IMR-90 (cell line): Measurements from ENCODE around the gene PGBD5. TPM values are rescaled to one million over a fixed set of nuclear protein-coding genes. Genes with fewer than 3 reads are reported as not detected.

Source experiments
- ATAC-seq: fragments of 200-7000 bp; cut with Tn5 transposase; 2 replicates; pipeline ENCODE4 v1.9.1; 2020; ENCODE audit warnings: low read depth, mild to moderate bottlenecking, moderate library complexity
- BruUV-seq: library from RNA; stranded (reverse); fragments of 400-500 nt; replicated peaks from 2 replicates; lab custom pipeline; 2021; lab: Mats Ljungman, UMichigan
- CTCF ChIA-PET: fragments of 300-600 bp; formaldehyde crosslinking; extraction: SDS; loops from one replicate; lab custom pipeline; 2021; ENCODE audit warnings: antibody characterized with exemption; lab: Yijun Ruan, JAX
- POLR2A ChIA-PET: fragments of 300-600 bp; sonication (Branson Sonifier 250); formaldehyde crosslinking; loops from one replicate; lab custom pipeline; 2022; ENCODE audit warnings: antibody characterized with exemption; ENCODE audit not compliant: unreplicated experiment; lab: Charles Lee
- DNase-seq: peaks from one replicate; pipeline ENCODE4 v3.0.0; 2013
- H2AFZ ChIP-seq: replicated peaks from 2 replicates; pipeline ENCODE3; 2013; ENCODE audit warnings: low read length, mild to moderate bottlenecking; ENCODE audit not compliant: poor library complexity
- H2AK5ac ChIP-seq: 2 replicates; pipeline ENCODE4 v1.6.1; 2013; ENCODE audit warnings: low read depth, low read length, inconsistent platforms
- H2AK9ac ChIP-seq: replicated peaks from 2 replicates; pipeline ENCODE3; 2013; ENCODE audit warnings: mild to moderate bottlenecking, low read depth, low read length, moderate library complexity; ENCODE audit not compliant: poor library complexity
- H2BK120ac ChIP-seq: 2 replicates; pipeline ENCODE4 v1.6.1; 2013; ENCODE audit warnings: low read depth, low read length, inconsistent platforms
- H2BK15ac ChIP-seq: 3 replicates; pipeline ENCODE4 v1.6.1; 2013; ENCODE audit warnings: low read depth, low read length, inconsistent platforms
- H2BK20ac ChIP-seq: 2 replicates; pipeline ENCODE4 v1.6.1; 2013; ENCODE audit warnings: low read depth, mild to moderate bottlenecking, inconsistent platforms, low read length, moderate library complexity
- H2BK5ac ChIP-seq: 2 replicates; pipeline ENCODE4 v1.6.1; 2013; ENCODE audit warnings: mild to moderate bottlenecking, low read depth, low read length, inconsistent platforms; ENCODE audit not compliant: poor library complexity, severe bottlenecking
- H3K14ac ChIP-seq: replicated peaks from 2 replicates; pipeline ENCODE4 v1.6.1; 2013; ENCODE audit warnings: low read depth, low read length, inconsistent platforms
- H3K18ac ChIP-seq: 2 replicates; pipeline ENCODE4 v1.6.1; 2013; ENCODE audit warnings: low read depth, low read length, control low read depth
- H3K23ac ChIP-seq: 2 replicates; pipeline ENCODE4 v1.6.1; 2013; ENCODE audit warnings: low read depth, low read length, inconsistent platforms
- H3K27ac ChIP-seq: 2 replicates; pipeline ENCODE4 v1.5.1; 2013; ENCODE audit warnings: mild to moderate bottlenecking, control low read depth, low read length; ENCODE audit not compliant: insufficient read depth
- H3K27me3 ChIP-seq: 2 replicates; pipeline ENCODE4 v1.6.1; 2013; ENCODE audit warnings: low read length; ENCODE audit not compliant: control insufficient read depth, insufficient read depth
- H3K36me3 ChIP-seq: 2 replicates; pipeline ENCODE4 v1.6.1; 2013; ENCODE audit warnings: low read length, mixed read lengths; ENCODE audit not compliant: control insufficient read depth, insufficient read depth
- H3K4ac ChIP-seq: 2 replicates; pipeline ENCODE4 v1.6.1; 2013; ENCODE audit warnings: low read depth, low read length, inconsistent platforms
- H3K4me1 ChIP-seq: 2 replicates; pipeline ENCODE4 v1.6.1; 2013; ENCODE audit warnings: low read length, mixed read lengths; ENCODE audit not compliant: control insufficient read depth, insufficient read depth
- H3K4me2 ChIP-seq: 2 replicates; pipeline ENCODE4 v1.6.1; 2013; ENCODE audit warnings: low read depth, mild to moderate bottlenecking, control low read depth, low read length, moderate library complexity
- H3K4me3 ChIP-seq: 2 replicates; pipeline ENCODE4 v1.5.1; 2013; ENCODE audit warnings: low read depth, mild to moderate bottlenecking, control low read depth, low read length, moderate library complexity; ENCODE audit not compliant: insufficient read depth
- H3K56ac ChIP-seq: 2 replicates; pipeline ENCODE4 v1.6.1; 2013; ENCODE audit warnings: low read length, inconsistent platforms; ENCODE audit not compliant: insufficient read depth; ENCODE audit errors: extremely low read depth
- H3K79me1 ChIP-seq, 2 experiments: 2 replicates each; pipeline ENCODE4 v1.6.1; 2013; ENCODE audit warnings: low read length in 2 of 2, inconsistent platforms in 1 of 2, low read depth in 1 of 2
- H3K9ac ChIP-seq: 2 replicates; pipeline ENCODE4 v1.6.1; 2013; ENCODE audit warnings: low read depth, low read length, control low read depth
- H3K9me1 ChIP-seq: 2 replicates; pipeline ENCODE4 v1.6.1; 2013; ENCODE audit warnings: low read length, inconsistent platforms; ENCODE audit not compliant: insufficient read depth
- H3K9me3 ChIP-seq: 2 replicates; pipeline ENCODE4 v1.6.1; 2013; ENCODE audit warnings: low read length; ENCODE audit not compliant: control insufficient read depth, insufficient read depth
- H4K20me1 ChIP-seq: 2 replicates; pipeline ENCODE4 v1.6.1; 2013; ENCODE audit warnings: low read length, inconsistent platforms; ENCODE audit not compliant: insufficient read depth
- H4K5ac ChIP-seq: 2 replicates; pipeline ENCODE4 v1.6.1; 2013; ENCODE audit warnings: mild to moderate bottlenecking, low read depth, low read length, control low read depth
- H4K8ac ChIP-seq, 2 experiments: 2 replicates each; pipeline ENCODE4 v1.6.1; 2013; ENCODE audit warnings: low read depth in 2 of 2, low read length in 2 of 2, control low read depth in 1 of 2, inconsistent platforms in 1 of 2
- H4K91ac ChIP-seq: 2 replicates; pipeline ENCODE4 v1.6.1; 2013; ENCODE audit warnings: low read depth, low read length, inconsistent platforms; ENCODE audit not compliant: insufficient read depth
- BHLHE40 ChIP-seq: fragments of 150-350 bp; IDR thresholded peaks from 2 replicates; pipeline ENCODE4 v1.6.1; 2016; ENCODE audit warnings: mild to moderate bottlenecking, low read depth, low read length
- CEBPB ChIP-seq: IDR thresholded peaks from 2 replicates; pipeline ENCODE4 v1.6.1; 2012; ENCODE audit warnings: low read depth, low read length, improper control_type of control experiment
- CHD1 ChIP-seq: IDR thresholded peaks from 2 replicates; pipeline ENCODE4 v1.6.1; 2012; ENCODE audit warnings: low read depth, low read length, improper control_type of control experiment
- CTCF ChIP-seq: conservative IDR thresholded peaks from 2 replicates; pipeline ENCODE4 v1.5.1; 2012; ENCODE audit warnings: mild to moderate bottlenecking, low read depth, low read length, improper control_type of control experiment
- ELK1 ChIP-seq: fragments of 150-350 bp; IDR thresholded peaks from 2 replicates; pipeline ENCODE4 v1.6.1; 2016; ENCODE audit warnings: low read depth, mild to moderate bottlenecking, low read length, moderate library complexity, borderline replicate concordance
- FOS ChIP-seq: fragments of 150-350 bp; IDR thresholded peaks from 2 replicates; pipeline ENCODE4 v1.6.1; 2016; ENCODE audit warnings: low read depth, low read length
- MAFK ChIP-seq: IDR thresholded peaks from 2 replicates; pipeline ENCODE4 v1.6.1; 2012; ENCODE audit warnings: low read depth, low read length, improper control_type of control experiment
- MAZ ChIP-seq: IDR thresholded peaks from 2 replicates; pipeline ENCODE4 v1.6.1; 2012; ENCODE audit warnings: low read depth, mild to moderate bottlenecking, low read length, improper control_type of control experiment, moderate library complexity, borderline replicate concordance
- MXI1 ChIP-seq: IDR thresholded peaks from 2 replicates; pipeline ENCODE4 v1.6.1; 2012; ENCODE audit warnings: low read depth, mild to moderate bottlenecking, low read length, moderate library complexity, borderline replicate concordance
- NFE2L2 ChIP-seq: fragments of 150-350 bp; IDR thresholded peaks from 2 replicates; pipeline ENCODE4 v1.6.1; 2016; ENCODE audit warnings: low read depth, mild to moderate bottlenecking, low read length
- POLR2A ChIP-seq: IDR thresholded peaks from 2 replicates; pipeline ENCODE4 v1.6.1; 2012; ENCODE audit warnings: mild to moderate bottlenecking, low read depth, low read length
- RAD21 ChIP-seq: IDR thresholded peaks from 2 replicates; pipeline ENCODE4 v1.6.1; 2012; ENCODE audit warnings: low read length, improper control_type of control experiment
- RCOR1 ChIP-seq: IDR thresholded peaks from 2 replicates; pipeline ENCODE4 v1.6.1; 2012; ENCODE audit warnings: mild to moderate bottlenecking, low read length, improper control_type of control experiment; ENCODE audit not compliant: insufficient replicate concordance
- RFX5 ChIP-seq: IDR thresholded peaks from 2 replicates; pipeline ENCODE4 v1.8.0; 2012; ENCODE audit warnings: low read depth, mild to moderate bottlenecking, low read length, moderate library complexity
- SMC3 ChIP-seq: fragments of 150-350 bp; IDR thresholded peaks from 2 replicates; pipeline ENCODE4 v1.6.1; 2016; ENCODE audit warnings: low read depth, mild to moderate bottlenecking, antibody characterized with exemption, low read length, moderate library complexity
- USF2 ChIP-seq: fragments of 150-350 bp; IDR thresholded peaks from 2 replicates; pipeline ENCODE4 v1.6.1; 2017; ENCODE audit warnings: mild to moderate bottlenecking, antibody characterized with exemption, low read length, low read depth
- WGBS, 2 experiments: methylation state at CpG; one replicate each; pipeline versions ENCODE4 v1.1.5 to v1.1.7; 2013; ENCODE audit warnings: missing lambda C conversion rate in 2 of 2; ENCODE audit not compliant: insufficient read length in 1 of 2; ENCODE audit errors: extremely low coverage in 2 of 2; 5-methylcytosine and 5-hydroxymethylcytosine counted together
- dilution Hi-C: fragments of 300-500 bp; cut with HindIII; formaldehyde crosslinking; loops from one replicate; pipeline ENCODE4 v1.14.3; 2018; ENCODE audit warnings: low sequenced_read_pairs; ENCODE audit not compliant: unreplicated experiment
- in situ Hi-C: fragments of 300-500 bp; cut with MboI; formaldehyde crosslinking; loops from 3 replicates; pipeline ENCODE4 v1.14.3; 2019; ENCODE audit warnings: low sequenced_read_pairs, inconsistent platforms, mixed read lengths
- intact Hi-C: fragments of 100-400 bp; cut with micrococcal nuclease; formaldehyde crosslinking; loops from 2 replicates; pipeline ENCODE4 v1.10.0; 2022
- polyA plus RNA-seq, 3 experiments: library from polyadenylated mRNA; depleted of rRNA; stranded (reverse); fragments of >200 nt; gene quantifications; 2 replicates each; pipeline ENCODE4 v1.2.3, GENCODE V29; 2012; ENCODE audit warnings: low replicate concordance in 1 of 3
- total RNA-seq: library from RNA; depleted of rRNA; stranded (reverse); fragments of >200 nt; gene quantifications from 2 replicates; pipeline ENCODE4 v1.2.3, GENCODE V29; 2012

The PGBD5 gene
- total and polyA plus RNA-seq, 2 of the 4 experiments (the other 2 are of a cell fraction) = 0.18 to 0.36 TPM

- Histone ChIP-seq H3K27ac (no peak overlapping the region), H3K56ac (no peak overlapping the region), H3K9me1 (no peaks in the 10 kb centered on the region), H4K5ac (no peak overlapping the region), H3K18ac (no peak overlapping the region), H2AK5ac (no peak overlapping the region), H3K9ac (no peak overlapping the region), H3K4me1 (0 out of 2 replicates have a peak, but pooled peaks cover 1% of the 10 kb centered on the region), H3K4me2 (no peak overlapping the region), H3K79me1 (no peaks in the 10 kb centered on the region), H4K20me1 (no peaks in the 10 kb centered on the region), H3K27me3 (no peaks in the 10 kb centered on the region), H2AK9ac (no peak overlapping the region), H2BK120ac (no peak overlapping the region), H3K4ac (no peak overlapping the region), H3K14ac (no peak overlapping the region), H2AFZ (no peak overlapping the region), H2BK5ac (no peak overlapping the region), H4K8ac (no peak overlapping the region), H3K36me3 (no peaks in the 10 kb centered on the region), H2BK20ac (no peak overlapping the region), H2BK15ac (no peak overlapping the region), H3K4me3 (no peak overlapping the region), H3K23ac (no peak overlapping the region), H3K9me3 (peaks cover 4% of the 10 kb centered on the region), H4K91ac (no peak overlapping the region)
- in situ Hi-C loops = no loop called here
- no TSS peak for BruUV-seq
- ATAC-seq = no peak
- WGBS, 2 experiments = 9% methylated on average over 11 of the region's 22 CpGs; no CpG with 5 or more reads in 1 of the 2 experiments
- no peak for TF ChIP-seq ELK1
- no peak for TF ChIP-seq MAZ
- no peak for TF ChIP-seq MXI1
- no peak for TF ChIP-seq RFX5
- no peak for TF ChIP-seq CTCF
- TF ChIP-seq FOS = no peak
- no peak for TF ChIP-seq MAFK
- no peak for TF ChIP-seq RCOR1
- TF ChIP-seq USF2 = no peak
- TF ChIP-seq POLR2A = no peak
- TF ChIP-seq SMC3 = no peak
- no peak for TF ChIP-seq RAD21
- TF ChIP-seq CHD1 = no peak
- TF ChIP-seq NFE2L2 = no peak
- no peak for TF ChIP-seq CEBPB
- no peak for TF ChIP-seq BHLHE40
- intact Hi-C loops = no loop called here
- DNase-seq = peak; percentile 5
- CTCF ChIA-PET = no interaction called here
- dilution Hi-C loops = no loop called here
- POLR2A ChIA-PET = no interaction called here
Observed at GRCh38 chr1:230399321-230400006, 26.7 kb downstream of the PGBD5 start.
